HEK293 (cell line): ENCODE data around the gene GUK1.
A peak's percentile ranks its signal among the peaks of the same experiment; 100 is the strongest.

Experiments used
- CTCF ChIA-PET: fragments of 350-600 bp; formaldehyde crosslinking; extraction: SDS; loops from one replicate; lab custom pipeline; 2021; ENCODE audit warnings: antibody characterized with exemption; lab: Yijun Ruan, JAX
- POLR2A ChIA-PET: fragments of 300-600 bp; formaldehyde crosslinking; extraction: SDS; loops from one replicate; lab custom pipeline; 2020; ENCODE audit warnings: antibody characterized with exemption, inconsistent platforms; lab: Yijun Ruan, JAX
- H3K27ac ChIP-seq: fragments of 200-500 bp; sonication (Bioruptor generic); 2 replicates; pipeline ENCODE4 v1.5.1; 2014; ENCODE audit warnings: low read depth, low read length, control low read depth, inconsistent platforms; ENCODE audit errors: extremely low read depth
- H3K36me3 ChIP-seq, 2 experiments: fragments of 200-500 bp in 1 of 2; sonication (Bioruptor generic) in 1 of 2; 1 replicate in 1 of 2; 2 replicates in 1 of 2; pipeline ENCODE4 v1.5.1; 2014 to 2017; ENCODE audit warnings: inconsistent platforms in 2 of 2, low read length in 2 of 2; ENCODE audit not compliant: control insufficient read depth in 2 of 2, insufficient read depth in 1 of 2
- H3K4me1 ChIP-seq: fragments of 200-500 bp; sonication (Bioruptor generic); 2 replicates; pipeline ENCODE4 v1.5.1; 2014; ENCODE audit warnings: mild to moderate bottlenecking, low read length, inconsistent platforms; ENCODE audit not compliant: control insufficient read depth, insufficient read depth
- H3K4me3 ChIP-seq: 2 replicates; pipeline ENCODE4 v1.5.1; 2011; ENCODE audit warnings: low read depth, mild to moderate bottlenecking, control low read depth, low read length, moderate library complexity
- H3K9me3 ChIP-seq: fragments of 200-500 bp; sonication (Bioruptor generic); 2 replicates; pipeline ENCODE4 v1.5.1; 2014; ENCODE audit warnings: low read depth, low read length, inconsistent platforms; ENCODE audit not compliant: control insufficient read depth, insufficient read depth
- BCL11B ChIP-seq: fragments of 450-650 bp; formaldehyde crosslinking; IDR thresholded peaks from 2 replicates; pipeline ENCODE4 v1.5.1; 2016; ENCODE audit warnings: low read depth, missing biosample characterization, missing genetic modification characterization
- GLI4 ChIP-seq: fragments of 450-650 bp; formaldehyde crosslinking; IDR thresholded peaks from 2 replicates; pipeline ENCODE4 v1.5.1; 2016; ENCODE audit warnings: missing biosample characterization, missing genetic modification characterization
- KLF1 ChIP-seq: fragments of 450-650 bp; formaldehyde crosslinking; IDR thresholded peaks from 2 replicates; pipeline ENCODE4 v1.5.1; 2016; ENCODE audit warnings: missing biosample characterization, missing genetic modification characterization
- KLF10 ChIP-seq: fragments of 450-650 bp; IDR thresholded peaks from 2 replicates; pipeline ENCODE4 v1.5.1; 2018; ENCODE audit warnings: missing biosample characterization, mild to moderate bottlenecking, missing genetic modification characterization
- MYNN ChIP-seq: fragments of 450-650 bp; formaldehyde crosslinking; IDR thresholded peaks from 2 replicates; pipeline ENCODE4 v1.5.1; 2016; ENCODE audit warnings: missing biosample characterization, missing genetic modification characterization, borderline replicate concordance
- PRDM10 ChIP-seq: fragments of 450-650 bp; formaldehyde crosslinking; IDR thresholded peaks from 2 replicates; pipeline ENCODE4 v1.5.1; 2016; ENCODE audit warnings: missing biosample characterization, missing genetic modification characterization
- REPIN1 ChIP-seq: fragments of 450-650 bp; formaldehyde crosslinking; IDR thresholded peaks from 2 replicates; pipeline ENCODE4 v1.5.1; 2017; ENCODE audit warnings: missing biosample characterization, missing genetic modification characterization, low read depth
- SCRT1 ChIP-seq: fragments of 450-650 bp; formaldehyde crosslinking; IDR thresholded peaks from 2 replicates; pipeline ENCODE4 v1.5.1; 2016; ENCODE audit warnings: missing biosample characterization, missing genetic modification characterization, borderline replicate concordance
- SETDB1 ChIP-seq: IDR thresholded peaks from one replicate; pipeline ENCODE4 v1.6.1; 2017; ENCODE audit warnings: mild to moderate bottlenecking, low read length, moderate library complexity, mixed read lengths; ENCODE audit not compliant: insufficient read length
- SP3 ChIP-seq: fragments of 450-650 bp; formaldehyde crosslinking; IDR thresholded peaks from 2 replicates; pipeline ENCODE4 v1.5.1; 2016; ENCODE audit warnings: missing biosample characterization, missing genetic modification characterization
- SP7 ChIP-seq: fragments of 450-650 bp; formaldehyde crosslinking; IDR thresholded peaks from 2 replicates; pipeline ENCODE4 v1.5.1; 2016; ENCODE audit warnings: missing biosample characterization, missing genetic modification characterization
- WT1 ChIP-seq: fragments of 450-650 bp; formaldehyde crosslinking; IDR thresholded peaks from 2 replicates; pipeline ENCODE4 v1.5.1; 2016; ENCODE audit warnings: missing biosample characterization, missing genetic modification characterization
- ZBTB26 ChIP-seq: fragments of 450-650 bp; formaldehyde crosslinking; optimal IDR thresholded peaks from 2 replicates; pipeline ENCODE3; 2016; ENCODE audit warnings: missing biosample characterization, mild to moderate bottlenecking, missing genetic modification characterization
- ZBTB49 ChIP-seq: fragments of 450-650 bp; formaldehyde crosslinking; IDR thresholded peaks from 2 replicates; pipeline ENCODE4 v1.5.1; 2016; ENCODE audit warnings: missing biosample characterization, missing genetic modification characterization, low read depth
- ZFHX2 ChIP-seq: fragments of 450-650 bp; formaldehyde crosslinking; conservative IDR thresholded peaks from 2 replicates; pipeline ENCODE4 v1.5.1; 2016; ENCODE audit warnings: missing biosample characterization, missing genetic modification characterization
- ZNF138 ChIP-seq: fragments of 450-650 bp; formaldehyde crosslinking; IDR thresholded peaks from 2 replicates; pipeline ENCODE4 v1.5.1; 2016; ENCODE audit warnings: missing biosample characterization, missing genetic modification characterization, borderline replicate concordance
- ZNF214 ChIP-seq: fragments of 450-650 bp; formaldehyde crosslinking; IDR thresholded peaks from 2 replicates; pipeline ENCODE4 v1.5.1; 2017; ENCODE audit warnings: missing biosample characterization, mild to moderate bottlenecking, missing genetic modification characterization, borderline replicate concordance
- ZNF366 ChIP-seq: fragments of 450-650 bp; formaldehyde crosslinking; conservative IDR thresholded peaks from 2 replicates; pipeline ENCODE4 v1.5.1; 2016; ENCODE audit warnings: missing biosample characterization, missing genetic modification characterization
- ZNF398 ChIP-seq: fragments of 450-650 bp; formaldehyde crosslinking; IDR thresholded peaks from 2 replicates; pipeline ENCODE4 v1.5.1; 2017; ENCODE audit warnings: missing biosample characterization, missing genetic modification characterization
- ZNF433 ChIP-seq: fragments of 450-650 bp; formaldehyde crosslinking; IDR thresholded peaks from 2 replicates; pipeline ENCODE4 v1.5.1; 2016; ENCODE audit warnings: missing biosample characterization, missing genetic modification characterization, low read depth
- ZNF473 ChIP-seq: fragments of 450-650 bp; formaldehyde crosslinking; IDR thresholded peaks from 2 replicates; pipeline ENCODE4 v1.5.1; 2017; ENCODE audit warnings: missing biosample characterization, missing genetic modification characterization
- ZNF521 ChIP-seq: fragments of 450-650 bp; formaldehyde crosslinking; IDR thresholded peaks from 2 replicates; pipeline ENCODE4 v1.5.1; 2017; ENCODE audit warnings: missing biosample characterization, mild to moderate bottlenecking, missing genetic modification characterization
- ZNF530 ChIP-seq: fragments of 450-650 bp; formaldehyde crosslinking; IDR thresholded peaks from 2 replicates; pipeline ENCODE4 v1.5.1; 2016; ENCODE audit warnings: low read depth, missing biosample characterization, missing genetic modification characterization
- ZNF600 ChIP-seq: fragments of 450-650 bp; formaldehyde crosslinking; IDR thresholded peaks from 2 replicates; pipeline ENCODE4 v1.5.1; 2016; ENCODE audit warnings: missing biosample characterization, missing genetic modification characterization
- ZNF654 ChIP-seq: fragments of 450-650 bp; formaldehyde crosslinking; IDR thresholded peaks from 2 replicates; pipeline ENCODE4 v1.5.1; 2016; ENCODE audit warnings: low read depth, missing biosample characterization, missing genetic modification characterization
- ZNF747 ChIP-seq: fragments of 450-650 bp; formaldehyde crosslinking; IDR thresholded peaks from 2 replicates; pipeline ENCODE4 v1.5.1; 2016; ENCODE audit warnings: missing biosample characterization, missing genetic modification characterization
- ZNF830 ChIP-seq: fragments of 450-650 bp; IDR thresholded peaks from 2 replicates; pipeline ENCODE4 v1.5.0; 2018; ENCODE audit warnings: missing biosample characterization, missing genetic modification characterization, low read depth, mild to moderate bottlenecking, moderate library complexity
- ZSCAN16 ChIP-seq: fragments of 450-650 bp; formaldehyde crosslinking; IDR thresholded peaks from 2 replicates; pipeline ENCODE4 v1.5.1; 2016; ENCODE audit warnings: missing biosample characterization, missing genetic modification characterization
- TF ChIP-seq, protein P1 (sequence below): fragments of 450-650 bp; formaldehyde crosslinking; IDR thresholded peaks from 2 replicates; pipeline ENCODE4 v1.5.1; 2016; ENCODE audit warnings: missing biosample characterization, missing genetic modification characterization

Gene GUK1

GRCh38 chr1:228147151-228147693 lies 7.1 kb downstream of the GUK1 start (continued):
- TF ChIP-seq ZNF600 (tag by site-specific recombination), result peak; percentile 54
- TF ChIP-seq KLF1 (tag by site-specific recombination), result peak; percentile 60
- no peak for TF ChIP-seq ZNF747 (tag by site-specific recombination)
- TF ChIP-seq ZNF214 (tag by site-specific recombination), result no peak
- no peak for TF ChIP-seq MYNN
- no peak for TF ChIP-seq BCL11B (tag by site-specific recombination)
- TF ChIP-seq ZNF398 (tag by site-specific recombination), result no peak
- TF ChIP-seq ZNF138 (tag by site-specific recombination), result no peak
- TF ChIP-seq ZNF830, result no peak
- TF ChIP-seq, protein P1, sequence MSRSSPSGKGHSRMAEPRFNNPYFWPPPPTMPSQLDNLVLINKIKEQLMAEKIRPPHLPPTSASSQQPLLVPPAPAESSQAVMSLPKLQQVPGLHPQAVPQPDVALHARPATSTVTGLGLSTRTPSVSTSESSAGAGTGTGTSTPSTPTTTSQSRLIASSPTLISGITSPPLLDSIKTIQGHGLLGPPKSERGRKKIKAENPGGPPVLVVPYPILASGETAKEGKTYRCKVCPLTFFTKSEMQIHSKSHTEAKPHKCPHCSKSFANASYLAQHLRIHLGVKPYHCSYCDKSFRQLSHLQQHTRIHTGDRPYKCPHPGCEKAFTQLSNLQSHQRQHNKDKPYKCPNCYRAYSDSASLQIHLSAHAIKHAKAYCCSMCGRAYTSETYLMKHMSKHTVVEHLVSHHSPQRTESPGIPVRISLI (tag by site-specific recombination), result no peak
- TF ChIP-seq ZNF366 (tag by site-specific recombination), result no peak
- TF ChIP-seq ZFHX2 (tag by site-specific recombination), result peak; percentile 84
- TF ChIP-seq ZNF521 (tag by site-specific recombination), result no peak
- TF ChIP-seq ZBTB26, result peak; percentile 13
- no peak for TF ChIP-seq REPIN1 (tag by site-specific recombination)
- TF ChIP-seq ZBTB49 (tag by site-specific recombination), result no peak

DNA sequence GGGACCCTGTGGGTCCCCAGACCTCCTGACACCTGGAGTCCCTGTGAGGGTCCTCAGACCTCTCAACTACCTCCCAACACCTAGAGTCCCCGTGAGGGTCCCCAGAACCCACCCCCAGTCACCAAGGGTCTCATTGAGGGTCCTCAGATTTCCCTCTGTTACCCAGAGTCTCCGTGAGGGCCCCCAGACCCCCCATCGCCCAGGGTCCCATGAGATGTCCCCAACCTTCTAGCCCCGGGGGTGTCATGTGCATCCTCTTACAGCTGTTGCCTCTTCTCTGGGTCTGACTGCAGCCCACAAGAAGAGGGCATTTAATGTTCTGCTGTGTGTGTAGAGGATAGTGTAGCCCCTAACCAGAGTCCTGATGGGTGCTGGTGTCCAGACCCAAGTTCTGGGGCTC lies 7.7 kb downstream of the GUK1 start:
- Histone ChIP-seq H3K4me1 (no peaks in the 10 kb centered on the region), H3K4me3 (no peak overlapping the region), H3K36me3 (peaks cover 0 to 42% of the 10 kb centered on the region in 2 experiments; a peak in 1 of 3 replicates), H3K9me3 (no peaks in the 10 kb centered on the region), H3K27ac (no peak overlapping the region)
- POLR2A ChIA-PET, result no interaction called here
- CTCF ChIA-PET, result no interaction called here
- TF ChIP-seq ZSCAN16 (tag by site-specific recombination) (no peak), SCRT1 (tag by site-specific recombination) (no peak), ZNF473 (tag by site-specific recombination) (no peak), SP3 (tag by site-specific recombination) (no peak), KLF10 (tag by site-specific recombination) (no peak), SETDB1 (no peak), SP7 (no peak), ZNF530 (tag by site-specific recombination) (no peak), ZNF433 (no peak), WT1 (tag by site-specific recombination) (no peak), ZNF654 (tag by site-specific recombination) (no peak), PRDM10 (tag by site-specific recombination) (no peak), GLI4 (tag by site-specific recombination) (no peak)
